Measurements from ENCODE around the gene SH3BP5L. TPM values are rescaled to one million over a fixed set of nuclear protein-coding genes. Genes with fewer than 3 reads are reported as not detected.

The SH3BP5L gene
- total and polyA plus RNA-seq, 8 donors: 9.6 to 20.0 (median 13.8) TPM

- 4 to 8% (median 6%) methylated on average over 31 of the region's 31 CpGs for WGBS, 5 donors
- no peak for TF ChIP-seq CTCF (IDR thresholded peaks at IDR 0.05)
- TF ChIP-seq EP300 (IDR thresholded peaks at IDR 0.05): no peak
- no peak for TF ChIP-seq POLR2A (IDR thresholded peaks at IDR 0.05)
- peak in 1 of 3 donors; percentile 6 for TF ChIP-seq POLR2AphosphoS5 (IDR thresholded peaks at IDR 0.05)
- Histone ChIP-seq H3K27me3 (no peaks in the 10 kb centered on the region), H3K36me3 (no peaks in the 10 kb centered on the region), H3K4me3 (peak overlapping the region; percentile 54 to 65 (median 58)), H3K27ac (peak overlapping the region; percentile 83 to 97 (median 94)), H3K9me3 (no peaks in the 10 kb centered on the region), H3K4me1 (peaks cover 0 to 16% (median 5%) of the 10 kb centered on the region in 4 donors)
- peak; percentile 51 to 87 for DNase-seq
- intact Hi-C loops (cut with DNase I; ENCODE audit: low total_unique reads): no loop called here
Measured at GRCh38 chr1:248872752-248873408, 47.2 kb upstream of the SH3BP5L start.

GRCh38 chr1:248871837-248872401 is 46.2 kb upstream of the SH3BP5L start:
- no peaks in the 10 kb centered on the region for H3K27me3 ChIP-seq
- H3K36me3 ChIP-seq: no peaks in the 10 kb centered on the region
- H3K9me3 ChIP-seq: no peaks in the 10 kb centered on the region
- H3K4me1 ChIP-seq: peaks cover 0 to 16% (median 5%) of the 10 kb centered on the region in 4 donors
- 89 to 99% (median 95%) methylated on average over 3 of the region's 3 CpGs for WGBS, 5 donors
- H3K4me3 ChIP-seq: no peak overlapping the region
- peak overlapping the region in 1 of 5 donors; percentile 97 for H3K27ac ChIP-seq
- TF ChIP-seq EP300 (IDR thresholded peaks at IDR 0.05) (no peak), CTCF (IDR thresholded peaks at IDR 0.05) (no peak), POLR2AphosphoS5 (IDR thresholded peaks at IDR 0.05) (no peak), POLR2A (IDR thresholded peaks at IDR 0.05) (no peak)
- intact Hi-C loops (cut with DNase I; ENCODE audit: low total_unique reads): no loop called here
- DNase-seq: no peak

GRCh38 chr1:248862998-248863881 is 37.5 kb upstream of the SH3BP5L start:
- H3K27ac ChIP-seq: peak overlapping the region; percentile 81 to 92 (median 87)
- WGBS, 5 donors: 8 to 26% (median 10%) methylated on average over 25 to 46 of the region's 46 CpGs

More at GRCh38 chr1:248862998-248863881, 37.5 kb upstream of the SH3BP5L start:
- intact Hi-C loops (cut with DNase I; ENCODE audit: low total_unique reads): no loop called here
- peak; percentile 91 to 95 for DNase-seq
- no peaks in the 10 kb centered on the region for H3K9me3 ChIP-seq
- no peaks in the 10 kb centered on the region for H3K36me3 ChIP-seq
- H3K4me3 ChIP-seq: peak overlapping the region; percentile 52 to 68 (median 64)
- no peaks in the 10 kb centered on the region for H3K27me3 ChIP-seq
- TF ChIP-seq EP300 (IDR thresholded peaks at IDR 0.05) (no peak), POLR2A (IDR thresholded peaks at IDR 0.05) (peak in 1 of 4 donors; percentile 13), POLR2AphosphoS5 (IDR thresholded peaks at IDR 0.05) (peak; percentile 46 to 70 (median 69)), CTCF (IDR thresholded peaks at IDR 0.05) (no peak)
- peaks cover 14 to 31% (median 24%) of the 10 kb centered on the region in 4 donors for H3K4me1 ChIP-seq

All from stomach (tissue), 9 donors.